ENCODE measurements around the gene BCL2A1. TPM values are rescaled to one million over a fixed set of nuclear protein-coding genes. Genes with fewer than 3 reads are reported as not detected.

Gene BCL2A1
- total and polyA plus RNA-seq, 2 of the 4 experiments (the other 2 are of a cell fraction), result 2.3 to 4.5 TPM

DNA sequence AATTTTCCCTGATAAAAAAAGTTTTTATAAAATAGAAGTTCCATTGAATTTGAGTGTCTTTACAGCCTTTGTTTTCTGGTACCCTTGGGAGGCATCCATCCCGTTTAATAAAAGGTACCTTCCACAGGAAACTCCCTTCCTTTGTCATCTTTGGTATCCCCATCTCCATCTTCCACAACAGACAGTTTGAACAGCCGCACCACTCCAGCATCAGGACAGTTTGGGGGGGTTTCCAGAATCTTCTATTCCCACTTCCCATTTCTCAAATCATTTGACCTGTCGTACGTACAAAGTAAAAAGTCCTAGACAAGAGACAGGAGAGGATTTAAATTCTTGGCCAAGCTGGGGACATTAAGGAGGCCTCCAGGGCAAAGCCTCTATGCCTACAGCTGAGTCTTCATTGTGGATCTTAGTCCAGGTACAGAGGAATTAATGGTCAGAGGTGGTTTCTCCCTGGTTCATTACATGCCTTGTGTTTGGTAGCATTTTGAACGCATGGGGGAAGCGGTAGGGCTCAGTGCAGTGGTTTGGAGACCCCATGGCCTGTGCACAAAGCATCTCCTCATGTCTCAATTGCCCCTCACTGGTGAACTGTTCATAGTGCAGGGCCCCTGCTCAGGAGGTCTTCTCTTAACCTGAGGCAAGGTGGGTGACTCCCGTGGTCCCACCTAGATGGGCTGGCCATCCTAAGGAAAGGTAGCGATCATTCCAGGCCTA is 19.4 kb upstream of the BCL2A1 start:
- no peak overlapping the region for H2BK15ac ChIP-seq (ENCODE audit: low read depth, low read length)
- POLR2A ChIA-PET (ENCODE audit: unreplicated experiment), result no interaction called here
- H3K4me2 ChIP-seq (ENCODE audit: low read depth, low read length), result no peak overlapping the region
- no peak overlapping the region for H3K14ac ChIP-seq (replicated peaks; ENCODE audit: low read depth, low read length)
- no peak overlapping the region for H4K8ac ChIP-seq (ENCODE audit: low read depth in 2 of 2, low read length in 2 of 2)
- intact Hi-C loops (cut with micrococcal nuclease), result no loop called here
- no peaks in the 10 kb centered on the region for H3K36me3 ChIP-seq (ENCODE audit: control insufficient read depth, insufficient read depth, low read length)
- BruUV-seq (replicated peaks), result no TSS peak
- H3K79me1 ChIP-seq (ENCODE audit: low read depth in 1 of 2, low read length in 2 of 2), result no peaks in the 10 kb centered on the region
- H3K18ac ChIP-seq (ENCODE audit: low read depth, low read length), result no peak overlapping the region
- H2BK5ac ChIP-seq (ENCODE audit: low read depth, low read length, poor library complexity, severe bottlenecking), result no peak overlapping the region
- no peak overlapping the region for H4K5ac ChIP-seq (ENCODE audit: low read depth, low read length)
- no peak overlapping the region for H2BK20ac ChIP-seq (ENCODE audit: low read depth, low read length)
- H3K27ac ChIP-seq (ENCODE audit: insufficient read depth, low read length), result no peak overlapping the region
- in situ Hi-C loops (cut with MboI; ENCODE audit: low sequenced_read_pairs), result loop anchor here (5.0 to 25.0 kb wide), 2 partner anchors 353 to 608 kb away; no protein-coding TSS in a partner anchor
- no peak overlapping the region for H2BK120ac ChIP-seq (ENCODE audit: low read depth, low read length)
- H3K56ac ChIP-seq (ENCODE audit: extremely low read depth, insufficient read depth, low read length), result no peak overlapping the region
- TF ChIP-seq POLR2A (IDR thresholded peaks at IDR 0.05; ENCODE audit: low read depth, low read length), result no peak
- no peak for TF ChIP-seq RFX5 (IDR thresholded peaks at IDR 0.05; ENCODE audit: low read depth, low read length)
- TF ChIP-seq CEBPB (IDR thresholded peaks at IDR 0.05; ENCODE audit: low read depth, low read length), result no peak
- no peak for TF ChIP-seq SMC3 (IDR thresholded peaks at IDR 0.05; ENCODE audit: low read depth, low read length)
- TF ChIP-seq CHD1 (IDR thresholded peaks at IDR 0.05; ENCODE audit: low read depth, low read length), result no peak
- no peak for TF ChIP-seq MAZ (IDR thresholded peaks at IDR 0.05; ENCODE audit: borderline replicate concordance, low read depth, low read length)
- no peak for TF ChIP-seq RAD21 (IDR thresholded peaks at IDR 0.05; ENCODE audit: low read length)
- TF ChIP-seq FOS (IDR thresholded peaks at IDR 0.05; ENCODE audit: low read depth, low read length), result no peak
- no peak for TF ChIP-seq MXI1 (IDR thresholded peaks at IDR 0.05; ENCODE audit: borderline replicate concordance, low read depth, low read length)
- TF ChIP-seq, protein P1, sequence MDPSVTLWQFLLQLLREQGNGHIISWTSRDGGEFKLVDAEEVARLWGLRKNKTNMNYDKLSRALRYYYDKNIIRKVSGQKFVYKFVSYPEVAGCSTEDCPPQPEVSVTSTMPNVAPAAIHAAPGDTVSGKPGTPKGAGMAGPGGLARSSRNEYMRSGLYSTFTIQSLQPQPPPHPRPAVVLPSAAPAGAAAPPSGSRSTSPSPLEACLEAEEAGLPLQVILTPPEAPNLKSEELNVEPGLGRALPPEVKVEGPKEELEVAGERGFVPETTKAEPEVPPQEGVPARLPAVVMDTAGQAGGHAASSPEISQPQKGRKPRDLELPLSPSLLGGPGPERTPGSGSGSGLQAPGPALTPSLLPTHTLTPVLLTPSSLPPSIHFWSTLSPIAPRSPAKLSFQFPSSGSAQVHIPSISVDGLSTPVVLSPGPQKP (IDR thresholded peaks at IDR 0.05; ENCODE audit: borderline replicate concordance, low read depth, low read length), result no peak
- TF ChIP-seq BHLHE40 (IDR thresholded peaks at IDR 0.05; ENCODE audit: low read depth, low read length), result no peak
- TF ChIP-seq, protein P2, sequence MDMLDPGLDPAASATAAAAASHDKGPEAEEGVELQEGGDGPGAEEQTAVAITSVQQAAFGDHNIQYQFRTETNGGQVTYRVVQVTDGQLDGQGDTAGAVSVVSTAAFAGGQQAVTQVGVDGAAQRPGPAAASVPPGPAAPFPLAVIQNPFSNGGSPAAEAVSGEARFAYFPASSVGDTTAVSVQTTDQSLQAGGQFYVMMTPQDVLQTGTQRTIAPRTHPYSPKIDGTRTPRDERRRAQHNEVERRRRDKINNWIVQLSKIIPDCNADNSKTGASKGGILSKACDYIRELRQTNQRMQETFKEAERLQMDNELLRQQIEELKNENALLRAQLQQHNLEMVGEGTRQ (IDR thresholded peaks at IDR 0.05; ENCODE audit: low read depth, low read length), result no peak
- TF ChIP-seq RCOR1 (IDR thresholded peaks at IDR 0.05; ENCODE audit: insufficient replicate concordance, low read length), result no peak
- TF ChIP-seq, protein P3, sequence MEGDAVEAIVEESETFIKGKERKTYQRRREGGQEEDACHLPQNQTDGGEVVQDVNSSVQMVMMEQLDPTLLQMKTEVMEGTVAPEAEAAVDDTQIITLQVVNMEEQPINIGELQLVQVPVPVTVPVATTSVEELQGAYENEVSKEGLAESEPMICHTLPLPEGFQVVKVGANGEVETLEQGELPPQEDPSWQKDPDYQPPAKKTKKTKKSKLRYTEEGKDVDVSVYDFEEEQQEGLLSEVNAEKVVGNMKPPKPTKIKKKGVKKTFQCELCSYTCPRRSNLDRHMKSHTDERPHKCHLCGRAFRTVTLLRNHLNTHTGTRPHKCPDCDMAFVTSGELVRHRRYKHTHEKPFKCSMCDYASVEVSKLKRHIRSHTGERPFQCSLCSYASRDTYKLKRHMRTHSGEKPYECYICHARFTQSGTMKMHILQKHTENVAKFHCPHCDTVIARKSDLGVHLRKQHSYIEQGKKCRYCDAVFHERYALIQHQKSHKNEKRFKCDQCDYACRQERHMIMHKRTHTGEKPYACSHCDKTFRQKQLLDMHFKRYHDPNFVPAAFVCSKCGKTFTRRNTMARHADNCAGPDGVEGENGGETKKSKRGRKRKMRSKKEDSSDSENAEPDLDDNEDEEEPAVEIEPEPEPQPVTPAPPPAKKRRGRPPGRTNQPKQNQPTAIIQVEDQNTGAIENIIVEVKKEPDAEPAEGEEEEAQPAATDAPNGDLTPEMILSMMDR (conservative IDR thresholded peaks at IDR 0.05; ENCODE audit: low read depth, low read length), result no peak
- DNase-seq (no peak), ATAC-seq (ENCODE audit: low read depth) (no peak)
- no peak overlapping the region for H4K91ac ChIP-seq (ENCODE audit: insufficient read depth, low read depth, low read length)
- H3K4me1 ChIP-seq (ENCODE audit: control insufficient read depth, insufficient read depth, low read length), result no peaks in the 10 kb centered on the region
- H4K20me1 ChIP-seq (ENCODE audit: insufficient read depth, low read length), result no peaks in the 10 kb centered on the region
- no peak overlapping the region; the same call in 1 of the 2 replicates for H2AK5ac ChIP-seq (ENCODE audit: low read depth, low read length)
- H3K9me1 ChIP-seq (ENCODE audit: insufficient read depth, low read length), result no peaks in the 10 kb centered on the region
- no peaks in the 10 kb centered on the region for H3K9me3 ChIP-seq (ENCODE audit: control insufficient read depth, insufficient read depth, low read length)
- no peak overlapping the region for H3K23ac ChIP-seq (ENCODE audit: low read depth, low read length)
- H3K9ac ChIP-seq (ENCODE audit: low read depth, low read length), result no peak overlapping the region
- no CpG with 5 or more reads among the region's 8 CpGs for WGBS, 2 experiments (ENCODE audit: extremely low coverage in 2 of 2, insufficient read length in 1 of 2)
- H3K4ac ChIP-seq (ENCODE audit: low read depth, low read length), result no peak overlapping the region
- CTCF ChIA-PET, result no interaction called here
- H3K27me3 ChIP-seq (ENCODE audit: control insufficient read depth, insufficient read depth, low read length), result no peaks in the 10 kb centered on the region; the same call in 1 of the 2 replicates
- dilution Hi-C loops (cut with HindIII; ENCODE audit: low sequenced_read_pairs, unreplicated experiment), result no loop called here
- H2AK9ac ChIP-seq (replicated peaks; ENCODE audit: low read depth, low read length, poor library complexity), result no peak overlapping the region
- no peak overlapping the region for H2AFZ ChIP-seq (replicated peaks; ENCODE audit: low read length, poor library complexity)
- H3K4me3 ChIP-seq (ENCODE audit: insufficient read depth, low read depth, low read length), result no peak overlapping the region

Measured in IMR-90 (cell line).